H1 (cell line): ENCODE measurements around the gene RAD51B. TPM values are rescaled to one million over a fixed set of nuclear protein-coding genes. Genes with fewer than 3 reads are reported as not detected.

ENCODE experiments used
- BRCA1 ChIP-seq: IDR thresholded peaks from 2 replicates; pipeline ENCODE4 v1.6.1; 2012; ENCODE audit warnings: low read depth, low read length, improper control_type of control experiment
- CHD7 ChIP-seq: fragments of 300-600 bp; sonication (generic); IDR thresholded peaks from 2 replicates; pipeline ENCODE4 v1.7.1; 2012; ENCODE audit warnings: low read length, moderate library complexity, mild to moderate bottlenecking, inconsistent platforms; ENCODE audit not compliant: insufficient replicate concordance
- CREB1 ChIP-seq: IDR thresholded peaks from 2 replicates; pipeline ENCODE4 v1.6.1; 2012; ENCODE audit warnings: inconsistent platforms
- JUND ChIP-seq: IDR thresholded peaks from 2 replicates; pipeline ENCODE4 v1.6.1; 2011; ENCODE audit warnings: mild to moderate bottlenecking, improper control_type of control experiment, low read length
- KDM1A ChIP-seq: fragments of 200-600, 300-600 bp; sonication (generic); IDR thresholded peaks from 2 replicates; pipeline ENCODE4 v1.7.1; 2016; ENCODE audit warnings: mild to moderate bottlenecking, low read length, borderline replicate concordance
- POLR2AphosphoS5 ChIP-seq: IDR thresholded peaks from 2 replicates; pipeline ENCODE4 v1.6.1; 2011; ENCODE audit warnings: low read depth, low read length
- SIRT6 ChIP-seq: IDR thresholded peaks from one replicate; pipeline ENCODE4 v1.7.1; 2012; ENCODE audit warnings: low read length, inconsistent platforms
- TAF1 ChIP-seq: IDR thresholded peaks from 2 replicates; pipeline ENCODE4 v1.6.1; 2011; ENCODE audit warnings: mild to moderate bottlenecking, low read depth, low read length
- TEAD4 ChIP-seq: IDR thresholded peaks from 2 replicates; pipeline ENCODE4 v1.6.1; 2012; ENCODE audit warnings: low read depth, low read length, inconsistent platforms, mixed read lengths
- polyA plus RNA-seq, 7 experiments: library from polyadenylated mRNA; depleted of rRNA in 3 of 7; stranded (reverse) in 5 of 7; unstranded in 2 of 7; fragments of >200 nt in 5 of 7; fragments of 200-250 nt in 2 of 7; gene quantifications; 1 replicate in 5 of 7; 2 replicates in 1 of 7; 4 replicates in 1 of 7; pipeline versions ENCODE4 v1.2.1 to v1.2.3, GENCODE V29; 2011 to 2013; ENCODE audit warnings: missing spikeins in 2 of 7, mixed read lengths in 2 of 7
- total RNA-seq: library from RNA; stranded (reverse); fragmentation: NEBNext Ultra II Directional; extraction: Animal tissue kit (Norgen Biotek cat#: 25700); gene quantifications from 2 replicates; pipeline ENCODE4 v1.2.1, GENCODE V29; 2021

The RAD51B gene
- total and polyA plus RNA-seq, 2 of the 8 experiments (the other 6 are each of a cell fraction or from before 2014, with no cell fraction given), result 3.9 to 14.9 TPM

GRCh38 chr14:67944605-67945004 is 125.0 kb downstream of the RAD51B start (continued):
- TF ChIP-seq CHD7 (no peak), TEAD4 (no peak), KDM1A (no peak), SIRT6 (no peak), CREB1 (no peak), JUND (no peak), BRCA1 (no peak), TAF1 (no peak), POLR2AphosphoS5 (no peak)
